OCI-LY3 (cell line): ENCODE data around the gene TOX3.

Experiments
- EZH2phosphoT487 ChIP-seq: fragments of 200-600 bp; shearing (Covaris generic); IDR thresholded peaks from 2 replicates; pipeline ENCODE4 v1.6.1; 2018; ENCODE audit warnings: antibody characterized with exemption, mixed run types, low read depth
- TF ChIP-seq, protein P1 (sequence below): fragments of 200-600, 300-600 bp; sonication (generic); IDR thresholded peaks from 2 replicates; pipeline ENCODE4 v1.5.1; 2014; ENCODE audit warnings: antibody characterized with exemption, low read length, low read depth

DNA sequence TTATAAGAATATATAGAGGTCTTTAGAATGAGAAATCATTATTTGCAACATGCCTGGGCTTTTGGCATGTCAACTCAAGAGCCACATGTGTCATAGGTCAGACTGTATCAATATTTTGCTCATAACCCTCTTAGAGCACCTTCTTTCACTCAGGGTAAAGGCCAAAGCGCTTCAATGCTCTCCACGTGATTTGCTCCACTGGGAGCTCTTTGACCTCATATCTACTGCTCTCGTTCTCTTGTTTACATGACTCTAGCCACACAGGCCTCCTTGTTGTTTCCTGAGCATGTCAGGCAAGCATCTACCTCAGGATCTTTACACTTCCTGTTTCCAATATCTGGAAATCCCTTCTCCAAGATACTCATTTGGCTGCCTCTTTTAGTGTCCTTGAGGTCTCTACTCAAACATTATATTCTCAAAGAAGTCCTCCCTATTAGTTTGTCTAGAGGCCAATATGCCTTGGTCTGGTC lies 148.4 kb downstream of the TOX3 start:
- TF ChIP-seq, protein P1, sequence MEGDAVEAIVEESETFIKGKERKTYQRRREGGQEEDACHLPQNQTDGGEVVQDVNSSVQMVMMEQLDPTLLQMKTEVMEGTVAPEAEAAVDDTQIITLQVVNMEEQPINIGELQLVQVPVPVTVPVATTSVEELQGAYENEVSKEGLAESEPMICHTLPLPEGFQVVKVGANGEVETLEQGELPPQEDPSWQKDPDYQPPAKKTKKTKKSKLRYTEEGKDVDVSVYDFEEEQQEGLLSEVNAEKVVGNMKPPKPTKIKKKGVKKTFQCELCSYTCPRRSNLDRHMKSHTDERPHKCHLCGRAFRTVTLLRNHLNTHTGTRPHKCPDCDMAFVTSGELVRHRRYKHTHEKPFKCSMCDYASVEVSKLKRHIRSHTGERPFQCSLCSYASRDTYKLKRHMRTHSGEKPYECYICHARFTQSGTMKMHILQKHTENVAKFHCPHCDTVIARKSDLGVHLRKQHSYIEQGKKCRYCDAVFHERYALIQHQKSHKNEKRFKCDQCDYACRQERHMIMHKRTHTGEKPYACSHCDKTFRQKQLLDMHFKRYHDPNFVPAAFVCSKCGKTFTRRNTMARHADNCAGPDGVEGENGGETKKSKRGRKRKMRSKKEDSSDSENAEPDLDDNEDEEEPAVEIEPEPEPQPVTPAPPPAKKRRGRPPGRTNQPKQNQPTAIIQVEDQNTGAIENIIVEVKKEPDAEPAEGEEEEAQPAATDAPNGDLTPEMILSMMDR: no peak
- no peak for TF ChIP-seq EZH2phosphoT487
